ENCODE data around the gene RELA. TPM values are rescaled to one million over a fixed set of nuclear protein-coding genes. Genes with fewer than 3 reads are reported as not detected.

RELA gene
- total and polyA plus RNA-seq, 10 of the 15 experiments (the other 5 are each of a cell fraction or from before 2014, with no cell fraction given), result 5.1 to 56.4 (median 34.2) TPM

DNA sequence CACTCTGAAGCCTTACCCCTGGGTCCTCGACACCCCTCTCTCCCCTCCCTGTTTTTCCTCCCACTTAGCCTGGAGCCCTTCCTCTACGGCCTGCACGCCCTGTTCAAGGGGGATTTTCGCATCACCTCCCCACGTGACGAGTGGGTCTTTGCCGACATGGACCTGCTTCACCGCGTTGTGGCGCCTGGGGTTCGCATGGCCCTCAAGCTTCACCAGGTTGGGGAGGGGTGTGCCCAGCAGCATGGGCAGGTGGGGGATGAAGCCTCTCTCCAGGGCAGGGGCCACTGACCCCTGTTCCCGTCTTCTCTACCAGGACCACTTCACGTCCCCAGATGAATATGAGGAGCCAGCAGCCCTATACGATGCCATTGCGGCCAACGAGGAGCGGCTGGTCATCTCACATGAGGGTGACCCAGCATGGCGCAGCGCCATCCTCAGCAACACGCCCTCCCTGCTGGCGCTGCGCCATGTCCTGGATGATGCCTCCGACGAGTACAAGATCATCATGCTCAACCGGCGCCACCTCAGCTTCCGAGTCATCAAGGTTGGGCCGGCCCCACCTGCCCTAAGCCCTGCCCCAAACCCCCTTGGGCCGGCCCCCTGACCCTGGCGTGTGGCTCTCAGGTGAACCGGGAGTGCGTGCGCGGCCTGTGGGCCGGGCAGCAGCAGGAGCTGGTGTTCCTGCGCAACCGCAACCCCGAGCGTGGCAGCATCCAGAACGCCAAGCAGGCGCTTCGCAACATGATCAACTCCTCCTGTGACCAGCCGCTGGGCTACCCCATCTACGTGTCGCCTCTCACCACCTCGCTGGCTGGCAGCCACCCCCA is 27.6 kb downstream of the RELA start:
- WGBS (ENCODE audit: insufficient coverage, insufficient replicate concordance, low lambda C conversion rate, missing lambda C conversion rate), result 96% methylated on average over 45 of the region's 46 CpGs
- intact Hi-C loops (cut with micrococcal nuclease; ENCODE audit: unreplicated experiment) (no loop called here), in situ Hi-C loops (cut with MboI) (no loop called here)
- ChIA-PET POLR2A (no interaction called here), RAD21 (ENCODE audit: unreplicated experiment) (interaction anchor here (1.0 kb wide), 1 partner anchor 9 kb away, joined by 3 read pairs; no protein-coding TSS in a partner anchor), SMC1A (ENCODE audit: uncharacterized antibody, unreplicated experiment) (no interaction called here), CTCF (interaction anchor here (0.7 kb wide), 1 partner anchor 18 kb away, joined by 3 read pairs; no protein-coding TSS in a partner anchor)
- no peak for FAIRE-seq
- no peak for DNase-seq (ENCODE audit: low read depth, low spot score)
- no peak overlapping the region for H2AFZ ChIP-seq (ENCODE audit: control insufficient read depth, low read depth, low read length)
- no peaks in the 10 kb centered on the region for H3K9me3 ChIP-seq (replicated peaks; ENCODE audit: control insufficient read depth, insufficient read depth, low read length)
- H3K27me3 ChIP-seq (replicated peaks in 1 of 2; ENCODE audit: control insufficient read depth in 2 of 2, insufficient read depth in 2 of 2, low read length in 1 of 2), result no peaks in the 10 kb centered on the region
- H3K9ac ChIP-seq (ENCODE audit: control insufficient read depth, insufficient read depth, low read length), result no peak overlapping the region
- no peaks in the 10 kb centered on the region for H4K20me1 ChIP-seq (ENCODE audit: control insufficient read depth, insufficient read depth)
- peaks cover 19 to 31% of the 10 kb centered on the region in 2 experiments for H3K36me3 ChIP-seq (ENCODE audit: control insufficient read depth in 2 of 2, insufficient read depth in 2 of 2, low read length in 1 of 2)
- TF ChIP-seq NR2F1 (conservative IDR thresholded peaks at IDR 0.05) (no peak), POLR2A (IDR thresholded peaks at IDR 0.05; ENCODE audit: low read depth, low read length) (0 out of 2 replicates have a peak, but pooled peaks have one; percentile 9)
- ATAC-seq, result no peak
- H3K79me2 ChIP-seq (ENCODE audit: control insufficient read depth, insufficient read depth, low read length), result peaks cover 17% of the 10 kb centered on the region
- H3K4me3 ChIP-seq, result no peak overlapping the region
- no peak overlapping the region for H3K4me2 ChIP-seq (ENCODE audit: control insufficient read depth, insufficient read depth)
- H3K4me1 ChIP-seq (ENCODE audit: control insufficient read depth, insufficient read depth, low read length), result peaks cover 10% of the 10 kb centered on the region
- no TSS peak for BruUV-seq (replicated peaks)
- no peak overlapping the region for H3K27ac ChIP-seq (ENCODE audit: control insufficient read depth, insufficient read depth)

DNA sequence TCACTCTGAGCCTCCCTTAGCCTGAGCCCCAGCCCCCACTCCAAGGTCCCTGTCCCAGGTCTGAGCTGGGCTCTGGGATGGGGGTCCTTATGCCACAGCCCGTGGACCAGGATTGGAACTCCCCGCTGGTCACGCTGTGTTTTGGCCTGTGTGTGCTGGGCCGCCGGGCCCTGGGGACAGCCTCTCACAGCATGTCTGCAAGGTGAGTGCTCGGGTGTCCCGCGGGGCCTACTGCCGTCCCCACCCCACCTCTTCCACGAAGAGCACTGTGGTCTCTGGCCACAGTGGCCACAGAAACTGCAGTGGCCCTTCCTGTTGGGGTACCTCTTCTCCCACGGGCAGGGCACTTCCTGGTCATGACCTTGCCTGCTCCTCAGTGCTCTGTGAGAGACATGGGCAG is 28.3 kb downstream of the RELA start:
- intact Hi-C loops (cut with micrococcal nuclease; ENCODE audit: unreplicated experiment), result no loop called here
- no peak for FAIRE-seq
- 52% methylated on average over 11 of the region's 11 CpGs for WGBS (ENCODE audit: insufficient coverage, insufficient replicate concordance, low lambda C conversion rate, missing lambda C conversion rate)
- no peak for ATAC-seq
- ChIA-PET RAD21 (ENCODE audit: unreplicated experiment) (no interaction called here), POLR2A (no interaction called here), SMC1A (ENCODE audit: uncharacterized antibody, unreplicated experiment) (no interaction called here), CTCF (interaction anchor here (0.6 kb wide), 1 partner anchor 290 kb away, joined by 3 read pairs; no protein-coding TSS in a partner anchor)
- no peak overlapping the region for H3K9ac ChIP-seq (ENCODE audit: control insufficient read depth, insufficient read depth, low read length)
- DNase-seq (ENCODE audit: low read depth, low spot score), result no peak
- no peaks in the 10 kb centered on the region for H4K20me1 ChIP-seq (ENCODE audit: control insufficient read depth, insufficient read depth)
- H3K27me3 ChIP-seq (replicated peaks in 1 of 2; ENCODE audit: control insufficient read depth in 2 of 2, insufficient read depth in 2 of 2, low read length in 1 of 2), result no peaks in the 10 kb centered on the region
- no peaks in the 10 kb centered on the region for H3K9me3 ChIP-seq (replicated peaks; ENCODE audit: control insufficient read depth, insufficient read depth, low read length)
- H3K4me2 ChIP-seq (ENCODE audit: control insufficient read depth, insufficient read depth), result no peak overlapping the region
- no peak overlapping the region for H3K4me3 ChIP-seq
- TF ChIP-seq ZSCAN29 (IDR thresholded peaks at IDR 0.05), result no peak
- no peak for TF ChIP-seq SMAD1 (IDR thresholded peaks at IDR 0.05; ENCODE audit: low read depth, partially characterized antibody)
- no peak for TF ChIP-seq JUND (IDR thresholded peaks at IDR 0.05; ENCODE audit: low read depth, low read length)
- 0 out of 2 replicates have a peak, but pooled peaks have one; percentile 20 for TF ChIP-seq POLR2A (IDR thresholded peaks at IDR 0.05; ENCODE audit: low read depth, low read length)
- TF ChIP-seq, protein P1, sequence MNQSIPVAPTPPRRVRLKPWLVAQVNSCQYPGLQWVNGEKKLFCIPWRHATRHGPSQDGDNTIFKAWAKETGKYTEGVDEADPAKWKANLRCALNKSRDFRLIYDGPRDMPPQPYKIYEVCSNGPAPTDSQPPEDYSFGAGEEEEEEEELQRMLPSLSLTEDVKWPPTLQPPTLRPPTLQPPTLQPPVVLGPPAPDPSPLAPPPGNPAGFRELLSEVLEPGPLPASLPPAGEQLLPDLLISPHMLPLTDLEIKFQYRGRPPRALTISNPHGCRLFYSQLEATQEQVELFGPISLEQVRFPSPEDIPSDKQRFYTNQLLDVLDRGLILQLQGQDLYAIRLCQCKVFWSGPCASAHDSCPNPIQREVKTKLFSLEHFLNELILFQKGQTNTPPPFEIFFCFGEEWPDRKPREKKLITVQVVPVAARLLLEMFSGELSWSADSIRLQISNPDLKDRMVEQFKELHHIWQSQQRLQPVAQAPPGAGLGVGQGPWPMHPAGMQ (IDR thresholded peaks at IDR 0.05; ENCODE audit: borderline replicate concordance), result no peak
- no peak for TF ChIP-seq GABPA (IDR thresholded peaks at IDR 0.05; ENCODE audit: low read depth)
- TF ChIP-seq MEF2B (IDR thresholded peaks at IDR 0.05; ENCODE audit: partially characterized antibody, poor library complexity, severe bottlenecking), result no peak
- no peak overlapping the region for H3K27ac ChIP-seq (ENCODE audit: control insufficient read depth, insufficient read depth)
- no TSS peak for BruUV-seq (replicated peaks)
- no peak overlapping the region for H2AFZ ChIP-seq (ENCODE audit: control insufficient read depth, low read depth, low read length)
- H3K4me1 ChIP-seq (ENCODE audit: control insufficient read depth, insufficient read depth, low read length), result peaks cover 4% of the 10 kb centered on the region; the same call in 1 of the 2 replicates
- peaks cover 21 to 37% of the 10 kb centered on the region in 2 experiments for H3K36me3 ChIP-seq (ENCODE audit: control insufficient read depth in 2 of 2, insufficient read depth in 2 of 2, low read length in 1 of 2)
- in situ Hi-C loops (cut with MboI), result no loop called here
- peaks cover 11% of the 10 kb centered on the region for H3K79me2 ChIP-seq (ENCODE audit: control insufficient read depth, insufficient read depth, low read length)
